DMS 273 treated with DMSO at 0.1 percent for 48 hours (cell line): ENCODE data around the gene HBEGF.

Experiments
- DNase-seq: peaks from one replicate; lab custom pipeline; 2025; lab: John Stamatoyannopoulos, UW

Gene HBEGF

DNA sequence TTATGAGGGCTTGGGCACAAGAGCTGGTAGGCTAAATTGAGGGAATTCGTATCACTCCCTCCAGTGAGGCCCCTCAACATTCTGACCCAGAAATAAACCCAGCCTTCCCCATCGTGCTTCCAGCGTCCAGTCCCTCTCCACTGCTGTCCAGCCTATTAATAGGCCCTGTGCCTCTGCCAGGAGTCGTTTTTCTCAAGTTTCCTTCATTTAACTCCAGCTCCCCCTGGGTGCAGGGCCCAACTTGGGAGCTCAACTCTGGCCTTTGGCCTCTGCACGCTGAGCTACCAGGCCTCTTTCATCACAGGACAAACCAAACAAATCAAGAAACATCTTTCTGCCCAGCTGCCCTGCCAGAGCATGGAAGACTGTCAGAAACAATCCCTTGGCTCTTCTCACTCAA is 10.0 kb downstream of the HBEGF start:
- no peak for DNase-seq

DNA sequence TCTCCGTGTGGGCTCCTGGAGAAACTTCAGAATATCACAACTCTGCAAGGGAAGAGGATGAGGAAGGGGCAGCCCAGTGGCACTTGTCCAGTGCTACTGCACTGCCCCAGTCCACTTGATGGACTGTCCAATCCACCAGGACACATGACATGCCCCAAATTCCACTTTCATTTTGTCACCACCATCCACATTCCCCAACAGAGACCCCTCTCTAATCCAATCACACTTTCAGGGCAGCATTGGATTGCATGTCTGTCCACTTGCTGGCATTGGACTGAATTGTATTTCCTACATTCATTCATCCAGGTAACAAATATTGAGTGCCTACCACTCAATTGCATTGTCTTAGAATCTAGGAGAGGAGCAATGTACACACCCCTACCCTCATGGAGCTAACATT is 14.8 kb downstream of the HBEGF start:
- no peak for DNase-seq

DNA sequence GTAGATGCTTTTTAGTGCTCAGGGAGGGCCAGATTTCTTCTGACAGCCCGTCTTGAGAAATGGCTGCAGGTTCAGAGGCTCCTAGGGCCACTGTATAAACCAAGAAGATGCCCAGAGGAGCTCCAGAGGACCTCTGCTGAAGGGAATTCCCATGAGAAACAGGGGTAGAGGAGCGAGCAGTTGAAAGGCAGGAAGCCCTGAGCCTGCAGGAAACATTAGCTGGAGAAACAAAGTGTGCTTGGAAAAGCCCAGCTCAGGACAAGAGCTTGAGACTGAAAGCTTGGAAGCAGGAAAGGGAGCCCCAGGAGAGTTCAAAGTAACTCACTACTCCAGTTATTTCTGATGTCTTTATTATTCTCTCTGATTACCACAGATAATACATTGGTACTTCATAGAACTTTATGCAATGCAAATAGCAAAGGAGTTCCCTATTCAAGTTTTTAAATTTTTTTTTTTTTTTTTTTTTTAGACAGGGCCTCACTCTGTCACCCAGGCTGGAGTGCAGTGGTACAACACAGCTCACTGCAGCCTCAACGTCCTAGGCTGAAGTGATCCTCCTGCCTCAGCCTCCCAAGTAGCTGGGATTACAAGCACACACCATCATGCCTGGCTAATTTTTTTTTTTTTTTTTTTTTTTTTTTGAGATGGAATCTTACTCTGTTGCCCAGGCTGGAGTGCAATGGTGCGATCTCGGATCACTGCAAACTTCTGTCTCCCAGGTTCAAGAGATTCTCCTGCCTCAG is 16.5 kb downstream of the HBEGF start:
- DNase-seq: no peak

DNA sequence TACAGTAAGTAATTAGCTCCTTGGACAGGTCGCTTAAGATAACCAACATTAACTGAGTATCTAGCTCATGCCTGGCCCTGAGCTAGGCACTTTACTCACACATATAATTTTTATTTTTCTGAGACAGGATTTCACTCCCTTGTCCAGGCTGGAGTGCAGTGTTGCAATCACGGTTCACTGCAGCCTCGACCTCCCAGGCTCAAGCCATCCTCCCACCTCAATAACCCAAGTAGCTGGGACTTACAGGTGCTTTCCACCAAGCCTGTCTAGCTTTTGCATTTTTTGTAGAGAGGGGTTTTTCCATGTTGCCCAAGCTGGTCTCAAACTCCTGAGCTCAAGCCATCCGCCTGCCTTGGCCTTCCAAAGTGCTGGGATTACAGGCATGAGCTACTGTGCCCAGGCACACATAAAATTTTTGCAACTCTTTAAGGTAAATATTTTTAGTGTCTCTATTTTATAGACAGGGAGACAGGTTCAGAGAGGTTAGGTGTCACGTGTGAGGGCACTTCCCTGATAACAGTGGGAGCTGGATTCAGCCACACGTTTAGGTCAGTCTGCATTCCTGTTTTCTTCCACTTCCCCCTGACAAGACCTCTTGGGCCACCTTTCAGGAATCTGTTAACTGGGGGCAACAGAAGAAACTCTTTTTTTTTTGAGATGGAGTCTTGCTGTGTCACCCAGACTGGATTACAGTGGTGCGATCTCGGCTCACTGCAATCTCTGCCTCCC is 18.2 kb downstream of the HBEGF start:
- no peak for DNase-seq

DNA sequence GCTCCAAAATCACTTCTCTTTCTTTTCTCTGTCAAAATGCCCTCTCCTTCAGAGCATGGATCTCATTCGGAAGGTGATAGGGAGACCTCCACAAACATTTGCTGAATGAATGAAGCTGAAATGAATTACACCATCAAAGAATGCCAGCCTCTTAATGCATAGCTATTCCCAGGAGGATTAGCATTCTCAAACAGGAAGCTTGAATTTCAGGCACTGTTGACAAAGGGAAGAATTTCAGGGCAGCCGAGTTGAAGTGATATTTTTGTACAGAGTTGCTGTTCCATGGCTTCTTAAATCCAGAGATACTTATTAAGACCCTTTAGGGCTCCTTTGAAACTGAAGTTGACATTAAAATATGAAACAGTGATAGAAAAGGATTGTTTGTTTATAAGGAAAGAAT is 18.8 kb downstream of the HBEGF start:
- no peak for DNase-seq

DNA sequence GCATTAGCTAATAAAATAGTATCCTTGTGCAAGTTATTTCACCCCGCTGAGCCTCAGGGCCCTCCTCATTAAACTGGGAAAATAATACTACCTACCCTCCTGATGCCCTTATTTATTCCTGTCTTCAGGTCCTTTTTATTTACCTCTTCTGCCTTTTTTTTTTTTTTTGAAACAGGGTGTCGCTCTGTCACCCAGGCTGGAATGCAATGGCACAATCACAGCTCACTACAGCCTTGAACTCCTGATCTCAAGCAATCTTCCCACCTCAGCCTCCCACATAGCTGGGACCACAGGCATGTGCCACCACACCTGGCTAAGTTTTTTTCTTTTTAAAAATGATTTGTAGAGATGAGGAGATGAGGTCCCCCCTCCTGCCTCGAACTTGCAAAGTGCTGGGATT is 20.9 kb downstream of the HBEGF start:
- DNase-seq: no peak

DNA sequence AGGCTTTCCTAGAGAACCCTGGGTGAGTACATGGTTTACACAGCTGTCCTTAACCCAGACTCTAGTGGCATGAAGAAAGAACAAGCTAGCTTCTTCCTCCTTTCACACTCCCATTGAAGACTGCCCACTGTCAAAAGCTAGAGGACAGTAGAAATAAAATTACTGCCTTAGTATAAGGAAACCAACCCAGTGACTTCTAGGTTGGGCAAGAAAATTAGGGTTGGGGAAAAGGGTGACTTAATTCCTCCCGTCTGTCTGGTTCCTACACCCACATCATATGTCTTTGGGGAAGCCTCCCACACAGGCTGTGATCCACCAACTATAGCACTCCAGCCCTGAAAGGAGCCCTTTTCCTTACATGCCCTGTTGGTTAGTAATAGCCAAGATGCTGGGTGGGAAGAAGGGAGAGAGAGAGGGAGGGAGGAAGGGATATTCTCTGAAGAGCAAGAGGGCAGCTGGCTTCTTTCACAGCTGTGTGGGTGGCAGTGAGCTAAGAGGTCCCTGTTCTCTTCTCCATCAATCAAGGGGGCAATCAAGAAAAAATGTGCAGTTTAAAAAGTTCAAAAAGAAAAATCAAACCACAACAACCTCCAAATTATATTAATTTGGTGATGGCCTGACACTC is 21.7 kb downstream of the HBEGF start:
- no peak for DNase-seq

DNA sequence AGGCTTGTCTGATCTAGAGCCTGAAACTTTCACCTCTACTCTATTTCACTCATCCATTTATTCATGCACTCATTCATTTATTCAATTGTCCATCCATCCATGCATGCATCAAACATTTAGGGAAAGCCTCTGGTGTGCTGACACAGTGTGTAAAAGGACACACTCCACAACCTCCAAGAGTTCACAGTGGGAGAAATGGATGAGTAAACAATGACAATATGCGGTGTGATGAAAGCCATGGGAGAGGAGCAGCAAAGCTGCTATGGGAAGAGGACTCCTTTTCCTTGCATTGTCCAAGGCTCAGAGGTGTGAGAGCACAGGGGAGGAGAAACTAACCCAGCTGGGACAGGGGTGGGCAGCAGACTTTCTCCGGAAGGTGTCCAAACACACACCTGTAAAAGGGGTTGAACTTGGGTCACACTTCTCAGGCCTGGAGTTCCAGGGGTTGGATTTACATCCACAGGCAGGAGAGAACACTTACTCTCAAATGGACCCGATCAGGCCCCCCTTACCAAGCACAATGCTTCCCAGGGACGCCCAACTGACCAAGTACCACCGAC is 22.3 kb downstream of the HBEGF start:
- no peak for DNase-seq

DNA sequence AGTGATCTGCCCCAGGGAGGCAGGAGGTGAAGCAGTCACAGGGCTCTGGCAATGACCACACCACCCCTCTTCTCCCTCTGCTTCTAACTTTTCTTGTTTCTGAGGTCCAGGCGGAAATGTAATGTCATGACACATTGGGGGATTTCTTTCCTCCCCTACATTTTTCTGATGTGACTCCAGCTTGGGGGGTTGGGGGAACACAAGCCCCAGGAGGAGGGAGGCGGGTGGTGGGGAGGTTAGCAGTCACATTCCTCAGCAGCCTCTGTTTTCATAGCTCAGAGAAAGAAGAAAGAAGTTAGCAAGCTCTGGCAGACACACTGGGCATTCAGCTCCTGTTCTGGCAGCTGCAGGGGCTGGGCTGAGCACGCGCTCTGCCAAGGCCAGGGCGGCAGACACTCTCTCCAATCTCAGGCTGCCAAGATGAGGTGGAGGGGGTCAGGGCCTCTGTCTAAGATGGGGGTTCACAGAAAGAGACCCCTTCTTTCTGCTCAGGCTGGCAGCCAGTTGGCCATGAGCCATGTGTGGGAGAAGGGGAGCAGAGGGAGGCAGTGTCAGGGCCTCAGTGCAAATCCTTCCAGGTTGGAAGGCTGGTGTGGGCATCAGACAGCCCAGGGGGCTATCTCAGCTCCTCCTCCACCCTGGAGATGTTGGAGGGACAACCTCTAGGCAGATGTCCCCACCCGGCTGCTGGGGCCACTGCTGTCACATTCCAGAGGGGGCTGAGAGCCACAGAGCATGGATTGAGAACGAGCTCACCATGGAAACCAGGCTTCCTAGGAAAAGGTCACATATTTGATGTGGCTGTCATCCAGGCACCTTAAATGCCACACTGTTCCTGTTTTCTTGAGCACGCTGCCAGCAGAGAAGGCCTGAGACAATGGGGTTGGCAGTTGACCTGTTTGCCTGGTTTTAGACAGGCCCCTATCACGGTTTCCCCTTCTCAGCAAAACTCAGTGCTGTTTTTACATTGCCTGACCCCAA is 23.4 kb downstream of the HBEGF start:
- no peak for DNase-seq

DNA sequence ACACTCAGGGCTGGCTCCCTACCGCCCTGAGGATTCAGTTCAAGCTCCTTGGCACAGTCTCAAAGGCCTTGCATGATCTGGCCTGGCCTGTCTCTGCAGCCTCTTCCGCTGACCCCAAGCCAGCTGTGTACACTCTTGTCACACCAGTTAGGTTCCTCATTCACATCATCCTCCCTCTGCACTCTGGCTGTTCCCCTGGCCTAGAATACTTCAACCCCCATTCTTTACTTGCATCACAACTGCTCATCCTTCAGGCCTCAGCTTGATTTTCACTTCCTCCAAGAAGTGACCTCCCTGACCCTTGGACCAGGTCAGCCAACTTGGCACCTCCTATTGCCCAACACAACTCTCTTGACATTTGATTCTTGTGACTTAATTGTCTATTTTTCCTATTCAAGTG is 24.6 kb downstream of the HBEGF start:
- no peak for DNase-seq

DNA sequence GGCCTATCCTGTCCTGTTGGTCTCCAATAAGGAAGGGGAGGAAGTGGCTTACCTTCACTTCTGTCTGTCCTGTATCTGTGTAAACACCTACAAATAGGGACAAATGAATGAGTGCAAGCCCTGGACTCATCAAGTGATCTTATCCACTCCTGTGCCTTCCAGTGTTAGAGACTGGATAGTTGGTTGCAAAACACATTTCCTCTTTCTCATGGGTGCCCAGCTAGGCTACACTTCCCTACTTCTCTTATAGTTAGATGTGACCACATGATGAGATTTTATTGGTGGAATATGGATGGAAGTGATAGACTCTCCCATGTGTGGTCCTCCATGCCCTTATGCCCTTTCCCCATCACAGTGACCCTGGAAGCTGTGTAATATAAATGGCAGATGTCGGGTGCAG is 26.6 kb downstream of the HBEGF start:
- DNase-seq: no peak

DNA sequence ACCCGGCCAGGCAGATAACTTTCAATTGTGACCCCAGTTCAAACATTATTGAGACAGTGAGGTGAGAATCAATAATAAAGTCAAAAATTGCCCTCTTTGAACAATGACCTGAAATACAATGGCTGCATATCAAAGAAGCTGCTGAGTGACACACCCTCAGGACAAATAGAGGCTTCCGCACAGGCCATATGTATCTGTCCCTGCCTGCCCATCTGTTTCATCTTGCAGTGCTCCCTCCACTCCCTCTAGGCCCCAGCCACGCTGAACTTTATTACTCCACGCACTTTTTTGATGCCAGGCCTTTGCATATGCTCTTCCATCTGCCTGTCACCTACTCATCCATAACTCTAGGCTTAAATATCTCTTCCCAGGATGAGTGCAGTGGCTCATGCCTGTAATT is 27.6 kb downstream of the HBEGF start:
- DNase-seq: no peak

DNA sequence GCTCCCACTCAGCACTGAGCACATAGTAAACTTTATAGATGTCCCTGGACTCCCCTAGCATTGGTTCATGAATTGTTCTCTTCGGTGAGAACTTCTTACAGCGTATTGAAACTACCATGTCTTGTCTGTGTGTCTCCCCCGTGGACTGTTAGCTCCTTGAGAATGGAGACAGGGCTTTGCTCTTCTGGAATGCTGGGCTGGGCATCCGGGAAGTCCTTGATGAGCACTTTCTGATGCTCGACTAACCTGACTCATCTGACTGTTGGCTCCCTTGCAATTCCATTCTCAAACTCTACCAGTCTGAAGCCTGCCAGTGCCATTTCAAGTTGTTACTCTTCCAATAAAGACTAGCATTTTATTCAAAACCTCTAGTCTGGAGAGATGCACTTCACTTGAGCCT is 28.5 kb downstream of the HBEGF start:
- no peak for DNase-seq

DNA sequence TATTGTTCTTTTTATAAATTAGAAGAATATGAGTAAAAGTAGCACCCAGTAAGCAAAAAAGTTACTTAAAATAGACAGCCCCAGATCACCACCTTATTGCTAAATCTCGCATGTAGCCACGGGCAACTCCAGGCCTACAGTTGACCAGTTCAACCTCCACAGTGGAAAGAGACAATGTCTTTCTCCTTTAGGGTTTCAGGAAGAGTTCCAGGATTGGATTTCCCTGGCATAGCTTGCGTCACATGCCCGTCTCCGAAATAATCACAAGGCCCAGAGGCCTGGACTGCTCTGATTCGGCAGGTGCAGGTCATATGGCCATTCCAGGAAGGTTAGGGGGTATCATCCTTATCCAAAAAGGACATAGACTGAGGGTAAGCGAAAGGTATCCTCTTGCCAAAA is 33.6 kb downstream of the HBEGF start:
- no peak for DNase-seq

DNA sequence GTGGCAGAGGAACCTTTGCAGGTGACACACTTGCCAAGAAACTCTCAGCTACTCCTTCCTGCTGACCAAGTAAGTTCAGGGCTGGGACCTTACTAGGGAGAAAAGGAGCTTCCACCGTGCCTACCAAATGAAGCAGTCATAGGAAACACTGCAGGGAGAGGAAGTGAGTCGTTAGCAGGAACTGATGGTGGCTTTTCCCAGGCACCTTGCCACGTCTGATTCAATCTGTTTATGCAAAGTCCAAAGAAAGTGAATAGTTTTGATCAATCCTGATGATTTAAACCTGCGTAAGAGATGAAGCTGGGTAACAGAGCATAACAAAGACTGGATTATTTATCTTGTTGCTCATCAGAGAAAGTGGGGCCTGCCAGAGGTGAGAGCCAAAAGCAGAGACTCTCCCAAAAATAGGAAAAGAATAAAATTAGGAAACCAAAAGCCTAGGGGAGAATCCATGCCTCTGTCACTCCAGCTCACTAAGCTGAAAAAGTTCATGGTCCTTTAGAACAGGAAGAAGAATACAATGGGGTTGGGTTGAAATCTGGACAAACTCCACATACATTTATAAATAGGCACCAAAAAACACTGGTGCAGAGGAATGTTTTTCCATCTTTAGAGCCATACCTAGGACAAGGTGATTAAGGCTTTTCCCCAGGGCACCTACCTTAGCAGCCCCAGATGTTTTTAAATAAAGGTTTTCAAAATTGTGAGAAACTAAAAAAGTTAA is 34.2 kb downstream of the HBEGF start:
- no peak for DNase-seq

DNA sequence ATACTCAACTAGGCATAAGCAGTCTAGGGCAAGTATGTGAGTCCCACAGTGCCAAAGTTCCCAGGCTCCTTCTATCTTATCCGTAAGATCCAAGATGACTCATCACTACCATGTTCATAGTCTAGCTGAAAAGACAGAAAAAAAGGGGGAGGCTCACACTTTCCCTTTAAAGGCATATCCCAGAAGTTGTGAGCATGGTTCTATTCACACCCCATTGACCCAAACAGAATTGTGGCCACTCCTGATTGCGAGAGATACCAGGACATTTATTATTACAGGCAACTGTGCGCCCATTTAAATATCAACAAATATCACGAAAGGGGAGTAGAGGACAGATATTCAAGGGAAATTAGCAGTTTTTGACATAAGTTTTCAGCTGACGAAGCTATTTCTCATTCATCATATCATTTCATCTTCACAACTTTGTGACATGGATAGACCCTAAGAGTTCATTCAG is 35.4 kb downstream of the HBEGF start:
- DNase-seq: no peak

DNA sequence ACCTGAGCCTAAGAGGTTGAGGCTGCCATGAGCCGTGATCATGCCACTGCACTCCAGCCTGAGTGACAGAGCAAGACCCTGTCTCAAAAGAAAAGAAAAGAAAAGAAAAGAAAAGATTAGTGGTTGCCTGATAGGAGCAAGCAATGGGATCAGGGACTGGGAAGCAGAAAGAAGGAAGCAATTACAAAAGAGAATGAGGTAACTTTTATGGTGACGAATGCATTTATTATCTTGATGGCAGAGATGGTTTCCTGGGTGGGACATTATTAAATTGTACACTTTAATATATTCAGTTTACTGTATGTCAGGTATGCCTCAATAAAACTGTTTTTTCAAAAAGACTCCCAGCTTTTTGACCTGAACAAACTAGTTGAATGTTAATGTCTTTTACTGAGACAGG is 36.0 kb downstream of the HBEGF start:
- no peak for DNase-seq

DNA sequence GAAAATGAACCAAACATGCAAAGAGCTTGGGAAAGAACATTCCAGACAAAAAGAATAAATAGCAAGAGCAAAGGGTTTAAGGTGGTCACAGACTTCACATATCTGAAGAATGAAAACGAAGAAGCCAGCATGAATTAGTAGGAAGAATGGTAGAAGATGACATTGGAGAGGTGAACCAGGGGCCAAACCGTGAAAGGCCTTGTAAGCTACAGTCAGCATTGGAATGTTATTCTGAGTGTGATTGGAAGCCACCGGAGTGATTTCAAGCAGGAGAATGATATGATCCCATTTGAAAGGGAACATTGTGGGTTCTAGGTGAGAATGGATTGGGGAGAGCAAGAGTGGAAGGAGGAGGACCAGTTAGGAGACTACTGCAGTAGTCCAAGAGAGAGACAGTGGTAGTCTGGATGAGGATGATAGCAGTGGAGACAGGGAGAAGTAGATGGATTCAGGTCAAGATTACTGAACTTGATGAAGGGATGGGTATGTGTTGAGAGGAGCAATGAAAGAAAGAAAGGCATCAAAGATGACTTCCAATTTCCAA is 36.6 kb downstream of the HBEGF start:
- no peak for DNase-seq

DNA sequence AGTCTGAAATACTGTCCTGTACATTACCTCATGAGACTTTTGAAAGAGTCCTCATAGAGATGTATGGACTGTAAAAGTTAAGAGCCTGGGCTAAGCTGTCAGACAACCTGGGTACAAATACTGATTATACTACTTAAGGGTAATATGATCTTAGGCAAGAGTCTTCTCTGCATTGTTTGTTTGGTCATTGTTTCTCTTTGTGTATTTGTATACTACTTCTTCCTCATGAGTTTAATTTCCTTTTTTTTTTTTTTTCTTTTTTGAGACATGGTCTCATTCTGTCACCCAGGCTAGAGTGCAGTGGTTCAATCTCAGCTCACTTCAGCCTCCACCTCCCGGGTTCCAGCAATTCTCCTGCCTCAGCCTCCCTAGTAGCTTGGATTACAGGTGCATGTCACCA is 40.9 kb downstream of the HBEGF start:
- no peak for DNase-seq

DNA sequence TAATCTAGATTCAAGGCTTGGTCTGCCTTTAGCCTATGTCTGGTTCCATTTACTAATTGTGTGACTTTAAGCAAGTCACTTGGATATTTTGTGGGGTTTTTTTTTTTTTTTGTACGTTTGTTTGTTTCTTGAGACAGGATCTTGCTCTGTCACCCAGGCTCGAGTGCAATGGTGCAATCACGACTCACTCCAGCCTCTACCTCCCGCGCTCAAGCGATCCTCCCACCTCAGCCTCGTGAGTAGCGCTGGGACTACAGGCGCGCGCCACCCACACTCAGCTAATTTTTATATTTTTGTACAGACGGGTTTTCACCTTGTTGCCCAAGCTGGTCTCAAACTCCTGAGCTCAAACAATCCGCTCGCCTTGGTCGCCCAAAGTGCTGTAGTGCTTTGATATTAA is 42.4 kb downstream of the HBEGF start:
- DNase-seq: no peak
